SK-N-DZ (cell line): Measurements from ENCODE around the gene CNTNAP1.

Experiments
- DNase-seq: peaks from one replicate; pipeline ENCODE4 v3.0.0-alpha.2; 2015; ENCODE audit warnings: low spot score

The CNTNAP1 gene

DNA sequence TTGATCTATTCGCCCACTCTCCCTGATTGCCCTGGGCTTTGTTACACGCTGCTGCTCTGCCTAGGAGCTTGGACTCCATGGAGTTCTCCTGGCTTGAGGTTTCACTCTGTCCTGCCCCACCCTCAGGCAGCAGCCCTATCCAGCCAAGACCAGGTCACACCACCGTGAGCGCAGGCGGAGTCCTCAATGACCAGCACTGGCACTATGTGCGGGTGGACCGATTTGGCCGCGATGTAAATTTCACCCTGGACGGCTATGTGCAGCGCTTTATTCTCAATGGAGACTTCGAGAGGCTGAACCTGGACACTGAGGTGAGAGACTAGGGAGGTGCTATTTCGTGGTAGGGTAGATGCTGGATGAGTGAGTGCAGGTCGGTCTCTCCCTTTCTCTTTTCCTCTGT is 3.5 kb downstream of the CNTNAP1 start:
- DNase-seq = no peak

DNA sequence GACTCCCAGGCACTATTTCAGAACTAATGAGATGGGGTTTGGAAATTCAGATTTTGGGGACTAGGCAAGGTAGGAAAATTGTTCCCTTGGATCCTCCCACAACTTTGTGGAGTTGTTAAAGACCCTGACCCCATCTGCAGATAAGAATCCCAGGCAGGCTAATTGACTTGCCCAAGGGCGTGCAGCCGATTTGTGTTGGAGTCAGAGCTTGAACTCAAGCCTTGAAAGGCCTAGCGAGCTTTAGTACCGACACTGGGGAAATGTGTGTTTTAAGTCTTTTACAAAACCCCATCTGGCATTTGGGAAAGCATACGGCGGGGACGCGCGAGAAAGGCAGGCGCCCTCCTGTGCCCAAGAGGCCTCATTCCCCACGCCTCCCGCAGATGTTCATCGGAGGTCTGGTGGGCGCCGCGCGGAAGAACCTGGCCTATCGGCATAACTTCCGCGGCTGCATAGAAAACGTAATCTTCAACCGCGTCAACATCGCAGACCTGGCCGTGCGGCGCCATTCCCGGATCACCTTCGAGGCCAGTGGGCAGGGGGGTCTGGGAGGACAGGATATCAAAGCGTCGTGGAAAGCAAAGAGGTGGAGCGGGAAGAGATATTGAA is 4.3 kb downstream of the CNTNAP1 start:
- DNase-seq = no peak

GRCh38 chr17:42687707-42688320 is 5.5 kb downstream of the CNTNAP1 start:
- no peak for DNase-seq

DNA sequence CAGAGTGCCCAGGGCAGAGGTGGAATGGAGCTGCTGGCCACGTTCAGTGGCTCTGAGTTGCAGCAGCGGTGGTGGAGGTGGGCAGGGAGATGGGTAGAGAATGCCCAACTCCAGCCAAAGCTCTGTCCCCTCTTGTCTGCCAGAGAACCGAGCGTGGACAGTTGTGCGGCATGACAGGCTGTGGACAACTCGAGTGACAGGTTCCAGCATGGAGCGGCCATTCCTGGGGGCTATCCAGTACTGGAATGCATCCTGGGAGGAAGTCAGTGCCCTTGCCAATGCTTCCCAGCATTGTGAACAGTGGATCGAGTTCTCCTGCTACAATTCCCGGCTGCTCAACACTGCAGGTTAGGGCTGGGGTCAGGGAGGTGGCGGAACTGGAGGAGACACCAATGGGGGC is 8.3 kb downstream of the CNTNAP1 start:
- no peak for DNase-seq

GRCh38 chr17:42691021-42691545 is 8.8 kb downstream of the CNTNAP1 start:
- no peak for DNase-seq

- DNase-seq = no peak
These were observed 10.2 kb downstream of the CNTNAP1 start for GRCh38 chr17:42692489-42692888.

- no peak for DNase-seq
These were observed 12.2 kb downstream of the CNTNAP1 start for GRCh38 chr17:42694524-42694923.

DNA sequence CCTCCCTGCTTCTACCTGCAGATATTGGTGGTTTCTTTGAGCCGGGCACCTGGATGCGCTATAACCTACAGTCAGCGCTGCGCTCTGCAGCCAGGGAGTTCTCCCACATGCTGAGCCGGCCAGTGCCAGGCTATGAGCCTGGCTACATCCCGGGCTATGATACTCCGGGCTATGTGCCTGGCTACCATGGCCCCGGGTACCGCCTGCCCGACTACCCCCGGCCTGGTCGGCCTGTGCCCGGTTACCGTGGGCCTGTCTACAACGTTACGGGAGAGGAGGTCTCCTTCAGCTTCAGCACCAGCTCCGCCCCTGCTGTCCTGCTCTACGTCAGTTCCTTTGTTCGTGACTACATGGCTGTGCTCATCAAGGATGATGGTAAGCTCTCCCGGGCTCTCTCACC is 13.2 kb downstream of the CNTNAP1 start:
- no peak for DNase-seq

DNA sequence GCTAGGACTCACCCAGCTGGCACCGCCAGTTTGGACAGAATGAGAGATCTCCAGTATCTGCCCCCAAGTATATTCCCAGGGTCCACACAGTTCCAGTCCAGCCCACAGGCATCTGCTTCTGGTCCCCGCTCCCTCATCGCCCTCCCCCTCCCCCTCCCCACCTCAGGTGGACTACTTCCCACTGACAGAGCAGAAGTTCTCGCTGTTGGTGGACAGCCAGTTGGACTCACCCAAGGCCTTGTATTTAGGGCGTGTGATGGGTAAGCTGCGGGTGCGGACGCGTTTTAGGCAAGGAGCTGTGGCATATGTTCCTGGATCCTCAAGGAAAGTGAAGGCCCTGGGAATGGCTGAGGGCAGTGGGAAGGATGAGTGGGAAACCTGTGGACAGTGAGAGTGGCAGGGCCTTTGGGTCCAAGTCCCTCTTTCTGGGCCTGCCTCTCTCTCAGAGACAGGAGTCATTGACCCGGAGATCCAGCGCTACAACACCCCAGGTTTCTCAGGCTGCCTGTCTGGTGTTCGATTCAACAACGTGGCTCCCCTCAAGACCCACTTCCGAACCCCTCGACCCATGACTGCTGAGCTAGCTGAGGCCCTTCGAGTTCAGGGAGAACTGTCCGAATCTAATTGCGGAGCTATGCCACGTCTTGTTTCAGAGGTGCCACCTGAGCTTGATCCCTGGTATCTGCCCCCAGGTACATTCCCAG is 14.9 kb downstream of the CNTNAP1 start:
- DNase-seq = peak; percentile 7

DNA sequence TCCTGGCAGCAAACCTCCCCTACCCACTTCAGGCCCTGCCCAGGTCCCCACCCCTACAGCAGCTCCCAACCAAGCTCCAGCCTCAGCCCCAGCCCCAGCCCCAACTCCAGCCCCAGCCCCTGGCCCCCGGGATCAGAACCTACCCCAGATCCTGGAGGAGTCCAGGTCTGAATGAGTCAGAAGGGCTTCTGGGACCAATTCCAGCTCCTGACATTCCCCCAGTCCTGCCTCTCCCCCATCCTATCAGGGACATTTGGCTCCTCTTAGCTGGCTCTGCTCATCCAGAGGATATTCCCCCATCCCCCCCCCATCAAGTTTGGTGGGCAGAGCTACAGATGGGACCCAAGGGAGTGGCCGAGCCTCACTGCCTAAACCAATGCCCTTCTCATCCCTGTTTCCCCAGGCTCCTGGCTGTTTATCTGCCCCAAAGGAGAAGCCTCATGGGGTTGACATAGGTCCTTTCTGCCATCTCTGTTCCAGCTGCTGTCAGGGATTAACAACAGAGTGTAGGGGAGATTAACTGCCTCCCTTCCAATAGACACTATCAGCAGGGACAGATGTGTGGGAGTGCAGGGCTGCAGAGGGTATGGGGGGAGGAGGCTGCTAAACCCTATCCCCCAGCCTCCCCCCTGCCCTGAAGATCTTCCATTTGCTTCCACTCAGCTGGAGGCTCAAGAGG is 16.5 kb downstream of the CNTNAP1 start:
- DNase-seq = no peak

DNA sequence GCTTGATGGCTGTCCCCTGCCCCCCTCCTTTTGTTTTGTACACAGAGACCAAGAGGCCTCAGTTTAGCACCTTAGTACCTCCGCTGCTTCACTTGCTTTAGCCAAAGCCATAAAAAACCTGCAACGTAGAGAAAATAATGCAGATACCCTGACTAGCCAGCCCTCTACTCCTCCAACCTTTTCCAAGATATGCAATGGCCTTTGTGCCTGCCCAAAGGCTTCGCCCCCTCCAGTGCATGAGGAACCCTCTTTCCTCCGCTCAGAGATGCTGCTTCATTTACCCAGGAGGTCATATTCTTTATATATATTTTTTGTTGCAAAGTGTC is 17.0 kb downstream of the CNTNAP1 start:
- no peak for DNase-seq

- DNase-seq = no peak
These were observed 18.4 kb downstream of the CNTNAP1 start for GRCh38 chr17:42700586-42701289.

GRCh38 chr17:42702446-42702845 is 20.1 kb downstream of the CNTNAP1 start:
- no peak for DNase-seq

GRCh38 chr17:42704490-42704836 is 22.1 kb downstream of the CNTNAP1 start:
- no peak for DNase-seq

GRCh38 chr17:42704837-42705494 is 22.6 kb downstream of the CNTNAP1 start:
- no peak for DNase-seq

- DNase-seq = no peak
These were observed 24.4 kb downstream of the CNTNAP1 start for GRCh38 chr17:42706732-42707131.

DNA sequence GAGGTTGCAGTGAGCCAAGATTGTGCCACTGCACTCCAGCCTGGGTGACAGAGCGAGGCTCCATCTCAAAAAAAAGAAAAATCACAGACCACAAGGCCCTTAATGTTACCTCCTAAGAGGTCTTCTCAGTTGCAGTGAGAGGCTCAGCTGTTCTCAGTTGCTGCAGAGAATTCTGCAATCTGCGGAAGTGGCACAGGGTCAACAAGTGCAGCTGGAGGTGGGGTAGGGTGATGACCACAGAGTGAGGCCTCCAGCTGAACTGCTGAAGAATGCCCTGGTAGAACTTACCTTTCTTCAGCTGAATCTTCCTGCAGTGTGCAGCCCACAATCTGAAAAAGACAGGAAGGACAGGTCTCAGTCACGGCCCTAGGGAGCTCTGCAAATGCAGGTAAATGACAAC is 26.3 kb downstream of the CNTNAP1 start:
- no peak for DNase-seq

- DNase-seq = no peak
These were observed 27.2 kb downstream of the CNTNAP1 start for GRCh38 chr17:42709561-42709960.

GRCh38 chr17:42720996-42721583 is 38.8 kb downstream of the CNTNAP1 start:
- DNase-seq = peak; percentile 73

- DNase-seq = no peak
These were observed 41.3 kb downstream of the CNTNAP1 start for GRCh38 chr17:42723636-42724035.

GRCh38 chr17:42725143-42725542 is 42.8 kb downstream of the CNTNAP1 start:
- no peak for DNase-seq
